ENCODE data around the gene ATG4D.

- no peak for TF ChIP-seq CTCF (IDR thresholded peaks at IDR 0.05; ENCODE audit: low read depth, low read length, poor library complexity, severe bottlenecking)
- TF ChIP-seq EZH2phosphoT487 (IDR thresholded peaks at IDR 0.05; ENCODE audit: borderline replicate concordance, low read length): no peak
Observed at GRCh38 chr19:10520652-10521318, 22.9 kb upstream of the ATG4D start.

All from DOHH2 (cell line).